PC-3 (cell line): ENCODE measurements around the gene ODAD2. TPM values are rescaled to one million over a fixed set of nuclear protein-coding genes. Genes with fewer than 3 reads are reported as not detected.

Experiments
- ATAC-seq: fragments of 200-7000 bp; cut with Tn5 transposase; 2 replicates; pipeline ENCODE4 v1.9.1; 2020; ENCODE audit warnings: mild to moderate bottlenecking, moderate library complexity
- BruUV-seq: library from RNA; stranded (reverse); fragments of 400-500 nt; replicated peaks from 2 replicates; lab custom pipeline; 2021; lab: Mats Ljungman, UMichigan
- CTCF ChIA-PET: fragments of 300-600 bp; sonication (Branson Sonifier 250); formaldehyde crosslinking; loops from one replicate; lab custom pipeline; 2022; ENCODE audit warnings: antibody characterized with exemption; lab: Charles Lee
- POLR2A ChIA-PET: fragments of 300-600 bp; sonication (Branson Sonifier 250); formaldehyde crosslinking; loops from one replicate; lab custom pipeline; 2022; ENCODE audit warnings: antibody characterized with exemption; ENCODE audit not compliant: unreplicated experiment; lab: Charles Lee
- DNase-seq: peaks from one replicate; pipeline ENCODE4 v3.0.0-alpha.2; 2015
- H2AFZ ChIP-seq: fragments of 300-600 bp; sonication (generic); 2 replicates; pipeline ENCODE4 v1.6.0; 2016; ENCODE audit warnings: antibody characterized with exemption, low read length
- H3F3A ChIP-seq: fragments of 300-600 bp; sonication (generic); one replicate; pipeline ENCODE4 v1.6.0; 2017; ENCODE audit warnings: antibody characterized with exemption, low read length, control low read depth, mild to moderate bottlenecking; ENCODE audit not compliant: unreplicated experiment
- H3K27ac ChIP-seq: fragments of 300-600 bp; sonication (generic); 2 replicates; pipeline ENCODE4 v1.5.1; 2016; ENCODE audit warnings: mild to moderate bottlenecking, low read length
- H3K27me3 ChIP-seq: fragments of 300-600 bp; sonication (generic); 2 replicates; pipeline ENCODE4 v1.6.1; 2016; ENCODE audit warnings: low read length, mixed read lengths
- H3K36me3 ChIP-seq: fragments of 300-600 bp; sonication (generic); 2 replicates; pipeline ENCODE4 v1.6.1; 2016; ENCODE audit warnings: low read depth, mixed run types, low read length, mixed read lengths
- H3K4me1 ChIP-seq: fragments of 300-600 bp; sonication (generic); 2 replicates; pipeline ENCODE4 v1.5.1; 2016; ENCODE audit warnings: low read length; ENCODE audit not compliant: insufficient read depth
- H3K4me2 ChIP-seq: fragments of 300-600 bp; sonication (generic); 2 replicates; pipeline ENCODE4 v1.6.0; 2016; ENCODE audit warnings: low read length
- H3K4me3 ChIP-seq: fragments of 300-600 bp; sonication (generic); 2 replicates; pipeline ENCODE4 v1.5.1; 2016; ENCODE audit warnings: mild to moderate bottlenecking, low read length, mixed read lengths
- H3K79me2 ChIP-seq: fragments of 300-600 bp; sonication (generic); 2 replicates; pipeline ENCODE4 v1.6.1; 2017; ENCODE audit warnings: low read length, mixed read lengths
- H3K9ac ChIP-seq: fragments of 300-600 bp; sonication (generic); 2 replicates; pipeline ENCODE4 v1.6.0; 2016; ENCODE audit warnings: mild to moderate bottlenecking, low read length
- H3K9me2 ChIP-seq: fragments of 300-600 bp; sonication (generic); replicated peaks from 2 replicates; pipeline ENCODE4 v1.6.1; 2016; ENCODE audit warnings: mixed run types, low read length, mixed read lengths
- H3K9me3 ChIP-seq: fragments of 300-600 bp; sonication (generic); 2 replicates; pipeline ENCODE4 v1.6.1; 2016; ENCODE audit warnings: low read length, mixed read lengths
- H4K20me1 ChIP-seq: fragments of 300-600 bp; sonication (generic); 2 replicates; pipeline ENCODE4 v1.6.1; 2016; ENCODE audit warnings: low read length, mixed read lengths
- EZH2 ChIP-seq: fragments of 300-600 bp; sonication (generic); IDR thresholded peaks from one replicate; pipeline ENCODE4 v1.6.1; 2017; ENCODE audit warnings: antibody characterized with exemption, mild to moderate bottlenecking, low read length; ENCODE audit not compliant: unreplicated experiment
- EZH2phosphoT487 ChIP-seq: fragments of 300-600 bp; sonication (generic); IDR thresholded peaks from 2 replicates; pipeline ENCODE4 v1.6.1; 2018; ENCODE audit warnings: mild to moderate bottlenecking, antibody characterized with exemption, low read length, borderline replicate concordance
- intact Hi-C: fragments of 100-400 bp; cut with micrococcal nuclease; formaldehyde crosslinking; loops from 2 replicates; pipeline ENCODE4 v1.9.0; 2023
- total RNA-seq: library from RNA; depleted of rRNA; stranded (reverse); fragments of >200 nt; gene quantifications from 2 replicates; pipeline ENCODE4 v1.2.3, GENCODE V29; 2014
- TF ChIP-seq, protein P1 (sequence below): fragments of 300-600 bp; sonication (generic); conservative IDR thresholded peaks from 2 replicates; pipeline ENCODE4 v1.5.1; 2017; ENCODE audit warnings: antibody characterized with exemption, low read depth, mild to moderate bottlenecking, low read length

Gene ODAD2
- total RNA-seq, 1 experiment from 2014 or later = 2.1 TPM

DNA sequence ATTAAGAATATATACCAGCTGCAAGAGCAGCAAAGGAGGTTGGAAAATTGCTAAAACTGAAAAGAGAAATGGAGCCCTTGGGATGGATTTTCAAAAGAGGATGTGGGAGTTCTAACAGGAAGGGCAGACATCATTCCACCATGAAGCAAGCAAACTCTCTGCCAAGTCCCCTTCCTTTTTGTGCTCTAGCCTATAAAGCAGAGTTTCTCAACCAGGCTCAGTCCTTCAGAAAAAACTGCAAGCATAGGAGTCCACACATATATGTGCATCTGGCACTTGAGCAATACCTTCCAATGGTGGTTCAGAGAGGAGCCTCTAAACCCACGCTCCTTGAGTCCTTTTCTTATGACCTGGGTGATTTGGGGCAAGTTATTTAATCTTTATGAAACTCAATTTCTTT is 154.7 kb downstream of the ODAD2 start:
- ATAC-seq (no peak), DNase-seq (no peak)
- TF ChIP-seq, protein P1, sequence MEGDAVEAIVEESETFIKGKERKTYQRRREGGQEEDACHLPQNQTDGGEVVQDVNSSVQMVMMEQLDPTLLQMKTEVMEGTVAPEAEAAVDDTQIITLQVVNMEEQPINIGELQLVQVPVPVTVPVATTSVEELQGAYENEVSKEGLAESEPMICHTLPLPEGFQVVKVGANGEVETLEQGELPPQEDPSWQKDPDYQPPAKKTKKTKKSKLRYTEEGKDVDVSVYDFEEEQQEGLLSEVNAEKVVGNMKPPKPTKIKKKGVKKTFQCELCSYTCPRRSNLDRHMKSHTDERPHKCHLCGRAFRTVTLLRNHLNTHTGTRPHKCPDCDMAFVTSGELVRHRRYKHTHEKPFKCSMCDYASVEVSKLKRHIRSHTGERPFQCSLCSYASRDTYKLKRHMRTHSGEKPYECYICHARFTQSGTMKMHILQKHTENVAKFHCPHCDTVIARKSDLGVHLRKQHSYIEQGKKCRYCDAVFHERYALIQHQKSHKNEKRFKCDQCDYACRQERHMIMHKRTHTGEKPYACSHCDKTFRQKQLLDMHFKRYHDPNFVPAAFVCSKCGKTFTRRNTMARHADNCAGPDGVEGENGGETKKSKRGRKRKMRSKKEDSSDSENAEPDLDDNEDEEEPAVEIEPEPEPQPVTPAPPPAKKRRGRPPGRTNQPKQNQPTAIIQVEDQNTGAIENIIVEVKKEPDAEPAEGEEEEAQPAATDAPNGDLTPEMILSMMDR = no peak
- no peak for TF ChIP-seq EZH2
- TF ChIP-seq EZH2phosphoT487 = no peak
- no peak overlapping the region for H3K27ac ChIP-seq
- CTCF ChIA-PET = no interaction called here
- H3K4me3 ChIP-seq = no peak overlapping the region
- no peaks in the 10 kb centered on the region for H3K27me3 ChIP-seq
- no peaks in the 10 kb centered on the region for H3F3A ChIP-seq
- H3K9me3 ChIP-seq = no peaks in the 10 kb centered on the region
- no peak overlapping the region for H3K9ac ChIP-seq
- no peak overlapping the region for H3K4me2 ChIP-seq
- no peaks in the 10 kb centered on the region for H4K20me1 ChIP-seq
- H2AFZ ChIP-seq = no peak overlapping the region
- H3K36me3 ChIP-seq = no peaks in the 10 kb centered on the region
- no peaks in the 10 kb centered on the region for H3K4me1 ChIP-seq
- POLR2A ChIA-PET = no interaction called here
- no peaks in the 10 kb centered on the region for H3K9me2 ChIP-seq
- no peaks in the 10 kb centered on the region for H3K79me2 ChIP-seq
- intact Hi-C loops = no loop called here
- BruUV-seq = no TSS peak

- no peaks in the 10 kb centered on the region for H3K4me1 ChIP-seq
- H3K9ac ChIP-seq = no peak overlapping the region
- H3K27me3 ChIP-seq = no peaks in the 10 kb centered on the region
- ChIA-PET CTCF (no interaction called here), POLR2A (no interaction called here)
- no peaks in the 10 kb centered on the region for H4K20me1 ChIP-seq
- H2AFZ ChIP-seq = no peak overlapping the region
- no peaks in the 10 kb centered on the region for H3K79me2 ChIP-seq
- BruUV-seq = no TSS peak
- no peaks in the 10 kb centered on the region for H3K36me3 ChIP-seq
- H3K27ac ChIP-seq = no peak overlapping the region
- H3K9me2 ChIP-seq = no peaks in the 10 kb centered on the region
- H3K4me3 ChIP-seq = no peak overlapping the region
- H3K9me3 ChIP-seq = no peaks in the 10 kb centered on the region
- no peak for DNase-seq
- ATAC-seq = no peak
- H3F3A ChIP-seq = no peaks in the 10 kb centered on the region
- no peak for TF ChIP-seq EZH2phosphoT487
- TF ChIP-seq, protein P1 = no peak
- no peak overlapping the region for H3K4me2 ChIP-seq
- intact Hi-C loops = no loop called here
These were observed 160.0 kb downstream of the ODAD2 start for GRCh38 chr10:27838901-27839300.

DNA sequence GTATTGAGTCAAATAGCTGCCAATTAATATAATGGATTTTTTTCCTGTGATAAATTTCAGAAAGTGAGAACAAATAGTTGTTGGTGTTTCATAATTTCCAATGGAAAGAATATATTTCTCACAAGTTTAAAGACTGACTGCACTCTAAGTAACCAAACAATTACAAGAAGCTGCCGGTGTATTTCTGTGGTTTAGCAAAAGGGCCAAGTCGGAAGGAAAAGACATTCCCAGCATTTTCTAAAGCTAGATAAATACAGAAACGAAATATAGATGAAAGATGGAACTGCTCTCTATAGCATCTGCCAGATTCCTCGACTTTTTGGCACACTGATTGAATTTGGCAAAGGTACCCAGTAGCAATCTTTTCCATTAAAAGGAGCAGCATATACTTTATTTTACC is 160.5 kb downstream of the ODAD2 start:
- no peaks in the 10 kb centered on the region for H3K36me3 ChIP-seq
- H3K27ac ChIP-seq = no peak overlapping the region
- TF ChIP-seq EZH2 (no peak), EZH2phosphoT487 (no peak)
- H3K9me3 ChIP-seq = no peaks in the 10 kb centered on the region
- H3K9ac ChIP-seq = no peak overlapping the region
- no peaks in the 10 kb centered on the region for H3K4me1 ChIP-seq
- H3K79me2 ChIP-seq = no peaks in the 10 kb centered on the region
- intact Hi-C loops = no loop called here
- POLR2A ChIA-PET = no interaction called here
- CTCF ChIA-PET = no interaction called here
- H3K4me2 ChIP-seq = no peak overlapping the region
- H3F3A ChIP-seq = no peaks in the 10 kb centered on the region
- no peaks in the 10 kb centered on the region for H3K9me2 ChIP-seq
- no peak overlapping the region for H3K4me3 ChIP-seq
- no peaks in the 10 kb centered on the region for H3K27me3 ChIP-seq
- no peak for DNase-seq
- H4K20me1 ChIP-seq = no peaks in the 10 kb centered on the region
- BruUV-seq = no TSS peak
- ATAC-seq = no peak
- H2AFZ ChIP-seq = no peak overlapping the region
